Stimulated activated CD8-positive, alpha-beta memory T cell treated with anti-CD3 and anti-CD28 coated beads, Interleukin-2, amount 100 ng/mL, for 1 hour (primary cell): ENCODE results near the gene SHISA9.

Experiments
- DNase-seq, 2 donors: peaks; one replicate each; pipeline ENCODE4 v3.0.0-alpha.2; 2020; ENCODE audit warnings: low read depth in 2 of 2

The SHISA9 gene

DNA sequence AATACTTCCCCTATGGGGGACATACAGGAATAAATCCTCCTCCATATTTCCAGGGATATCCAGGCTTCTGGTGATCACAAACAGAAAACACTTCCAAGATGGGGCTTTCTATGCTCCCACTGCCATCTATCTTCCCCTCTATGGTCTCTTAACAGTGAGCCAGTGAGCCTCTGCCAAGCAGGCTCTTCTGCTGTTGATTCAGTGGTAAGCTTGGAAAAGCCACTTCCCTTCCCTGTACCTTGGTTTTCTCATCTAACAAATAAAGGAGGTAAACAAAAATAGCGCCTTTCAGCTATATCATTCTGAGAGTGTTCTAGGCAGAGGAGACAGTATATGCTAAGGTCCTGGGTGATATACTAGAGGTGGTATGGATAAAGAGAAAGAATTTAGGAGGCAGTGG, 368.0 kb downstream of the SHISA9 start:
- no peak for DNase-seq

DNA sequence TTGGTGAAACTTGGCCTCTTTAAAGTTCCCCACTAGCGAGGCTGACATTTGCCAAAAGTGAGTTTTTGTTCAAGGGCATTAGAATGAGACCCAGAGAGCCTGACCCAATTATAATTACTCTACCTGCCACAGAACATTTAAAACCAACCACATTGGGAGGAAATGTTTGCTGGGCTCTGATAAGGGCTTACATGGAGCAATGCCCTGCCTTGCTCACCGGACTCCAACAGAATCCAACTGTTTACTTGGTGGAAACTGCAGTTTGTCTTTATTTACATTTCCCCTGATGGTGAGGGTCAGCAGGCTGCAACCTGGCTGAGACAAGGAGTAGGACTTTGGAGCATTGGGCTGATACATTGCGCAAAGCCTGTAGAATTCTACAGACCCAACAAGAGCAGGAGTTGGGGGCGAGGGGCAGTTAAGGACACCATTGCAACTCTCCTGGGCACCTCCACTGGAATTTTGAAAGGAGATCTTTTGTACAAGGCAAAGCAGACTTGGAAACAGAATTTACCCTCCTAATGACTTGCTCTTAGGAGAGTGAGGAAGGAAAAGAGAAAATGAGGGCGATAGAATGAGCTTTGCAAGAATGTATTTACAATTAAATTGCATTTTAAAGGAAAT, 368.6 kb downstream of the SHISA9 start:
- no peak for DNase-seq

DNA sequence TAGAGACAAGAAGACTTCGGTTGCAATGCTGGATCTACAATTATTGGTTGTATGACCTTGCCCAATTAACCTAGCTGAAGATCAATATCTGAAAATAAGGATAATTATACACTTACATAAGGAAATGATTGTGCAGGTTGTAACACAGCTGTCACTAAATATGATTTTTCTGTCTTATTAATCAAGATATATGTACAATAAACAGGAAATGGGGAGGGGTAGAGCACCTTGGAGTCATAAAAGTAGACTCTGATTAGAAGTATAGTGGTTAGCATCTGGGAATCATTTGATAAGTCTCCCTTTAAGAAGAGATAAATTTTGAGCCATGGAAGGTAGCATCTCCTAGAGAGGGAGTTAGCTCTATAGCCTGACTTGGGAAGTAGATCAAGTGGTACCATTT, 369.2 kb downstream of the SHISA9 start:
- DNase-seq, result no peak

DNA sequence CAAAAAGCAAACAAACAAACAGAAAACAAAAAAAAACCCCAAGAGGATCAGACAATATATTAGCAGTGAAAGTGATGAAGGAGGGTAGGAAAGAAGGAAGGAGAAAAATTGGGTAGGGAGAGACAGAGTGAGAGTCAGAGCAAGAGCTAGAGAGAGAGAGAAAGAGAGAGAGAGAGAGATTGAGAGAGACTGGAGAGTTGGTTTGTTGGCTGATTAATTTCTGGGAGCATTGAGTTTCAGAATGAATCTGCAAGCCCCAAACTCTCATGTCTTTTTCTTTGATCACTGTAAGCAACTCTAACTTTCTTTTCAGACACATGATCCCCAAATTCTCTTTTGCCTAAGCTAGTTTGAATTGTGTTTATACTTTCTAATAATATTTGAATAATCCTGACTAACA, 388.1 kb downstream of the SHISA9 start:
- DNase-seq, result no peak
